HG02981 (cell line): ENCODE measurements around the gene TMEM109.

Experiments used
- ATAC-seq: cut with Tn5 transposase; IDR thresholded peaks from one replicate; pipeline ENCODE4 v1.9.1; 2021; ENCODE audit warnings: mild to moderate bottlenecking, moderate library complexity; ENCODE audit not compliant: unreplicated experiment

The TMEM109 gene

GRCh38 chr11:60924906-60925853 lies 11.2 kb downstream of the TMEM109 start:
- ATAC-seq, result no peak

DNA sequence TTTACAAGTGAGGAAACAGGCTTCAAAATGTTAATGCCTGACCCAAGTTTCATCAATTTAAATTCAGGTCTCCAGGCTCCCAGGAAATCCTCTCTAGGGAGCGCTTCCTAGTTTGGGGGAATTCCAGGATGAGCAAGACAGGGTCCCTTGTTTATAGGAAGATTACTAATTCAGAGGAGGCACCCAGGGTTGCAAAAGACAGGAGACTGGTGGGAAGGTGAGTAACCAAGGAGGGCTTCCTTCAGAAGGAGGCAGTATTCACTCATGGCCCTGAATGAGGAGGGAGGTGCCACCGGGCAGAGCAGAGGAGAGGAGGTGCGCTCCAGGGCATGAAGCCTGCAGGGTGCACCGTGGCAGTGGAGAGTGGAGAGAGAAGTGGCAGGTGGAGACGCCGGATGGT lies 11.9 kb downstream of the TMEM109 start:
- ATAC-seq, result no peak

- ATAC-seq, result no peak
Observed at GRCh38 chr11:60926500-60926899, 12.5 kb downstream of the TMEM109 start.

- no peak for ATAC-seq
Observed at GRCh38 chr11:60927061-60927592, 13.2 kb downstream of the TMEM109 start.

DNA sequence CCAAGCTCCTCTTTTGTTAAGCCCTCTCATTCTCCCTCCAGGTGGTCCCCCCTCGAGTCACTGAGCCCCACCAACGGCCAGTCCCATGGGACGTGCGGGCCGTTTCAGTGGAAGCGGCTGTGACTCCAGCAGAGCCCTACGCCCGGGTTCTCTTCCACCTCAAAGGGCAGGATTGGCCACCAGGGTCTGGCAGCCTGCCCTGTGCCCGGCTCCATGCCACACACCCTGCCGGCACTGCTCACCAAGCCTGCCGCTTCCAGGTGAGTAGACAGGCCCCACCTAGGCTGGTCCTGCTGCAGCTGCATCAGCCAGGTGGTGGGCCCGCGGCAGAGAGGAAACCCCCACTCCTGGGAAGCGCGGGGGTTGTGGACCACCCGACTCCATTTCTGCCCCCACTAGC lies 13.6 kb downstream of the TMEM109 start:
- ATAC-seq, result no peak

DNA sequence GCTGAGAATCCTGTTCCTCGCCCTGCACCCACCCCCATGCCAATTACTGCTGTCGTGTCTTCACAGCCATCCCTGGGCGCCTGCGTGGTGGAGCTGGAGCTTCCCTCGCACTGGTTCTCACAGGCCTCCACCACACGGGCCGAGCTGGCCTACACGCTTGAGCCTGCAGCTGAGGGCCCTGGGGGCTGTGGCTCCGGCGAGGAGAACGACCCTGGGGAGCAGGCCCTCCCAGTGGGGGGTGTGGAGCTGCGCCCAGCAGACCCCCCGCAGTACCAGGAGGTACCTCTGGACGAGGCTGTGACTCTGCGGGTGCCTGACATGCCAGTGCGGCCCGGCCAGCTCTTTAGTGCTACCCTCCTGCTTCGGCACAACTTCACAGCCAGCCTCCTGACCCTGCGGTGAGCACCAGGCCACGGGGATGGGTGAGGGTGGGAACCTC lies 14.6 kb downstream of the TMEM109 start:
- ATAC-seq, result no peak

- no peak for ATAC-seq
Observed at GRCh38 chr11:60929764-60930163, 15.8 kb downstream of the TMEM109 start.

- ATAC-seq, result no peak
Observed at GRCh38 chr11:60930394-60930793, 16.4 kb downstream of the TMEM109 start.

DNA sequence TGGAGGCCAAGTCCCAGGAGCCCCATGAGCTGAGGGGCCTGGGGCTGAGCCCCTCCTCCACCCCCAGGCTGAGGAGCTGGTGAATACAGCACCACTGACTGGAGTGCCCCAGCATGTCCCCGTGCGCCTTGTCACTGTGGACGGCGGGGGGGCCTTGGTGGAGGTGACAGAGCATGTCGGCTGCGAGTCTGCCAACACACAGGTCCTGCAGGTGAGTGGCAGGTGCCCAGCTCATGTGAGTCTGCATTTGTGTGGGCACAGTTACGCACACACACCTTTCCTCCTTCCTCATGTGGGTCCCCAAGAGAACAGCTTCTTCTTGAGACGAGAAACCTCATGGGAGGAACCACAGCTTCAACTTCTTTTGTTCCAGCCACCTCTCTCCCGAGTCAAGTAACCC lies 18.0 kb downstream of the TMEM109 start:
- ATAC-seq, result no peak

DNA sequence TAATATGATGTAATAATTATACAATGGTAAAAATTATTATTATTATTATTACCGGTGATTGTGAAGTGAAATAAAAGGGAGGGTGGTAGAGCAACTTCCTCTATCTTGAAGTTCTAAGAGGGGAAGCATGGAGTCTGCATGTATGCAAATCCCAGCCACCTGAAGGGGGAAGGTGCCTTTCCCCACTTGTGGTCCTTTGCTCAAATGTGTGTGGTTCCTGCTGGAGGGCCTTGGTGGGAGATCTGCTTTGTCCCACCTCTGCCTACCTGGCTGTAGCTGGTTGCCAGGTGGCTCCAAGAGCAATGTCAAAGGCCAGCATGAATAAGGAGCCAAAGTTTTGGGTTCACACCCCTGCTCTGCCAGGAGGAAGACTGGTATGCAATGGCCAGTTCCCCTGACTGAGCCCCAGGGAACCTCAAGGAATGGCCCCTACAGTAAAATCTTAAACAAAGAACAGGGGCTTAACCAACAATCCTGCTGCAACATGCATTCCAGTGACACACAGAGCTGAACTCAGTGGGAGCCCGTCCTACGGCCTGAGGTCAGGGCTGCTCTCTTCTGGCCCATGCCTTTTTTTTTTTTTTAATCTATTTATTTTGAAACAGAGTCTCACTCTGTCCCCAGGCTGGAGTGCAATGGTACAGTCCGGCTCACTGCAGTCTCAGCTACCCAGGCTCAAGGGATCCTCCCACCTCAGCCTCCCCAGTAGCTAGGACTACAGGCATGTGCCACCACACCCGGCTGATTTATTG lies 18.8 kb downstream of the TMEM109 start:
- no peak for ATAC-seq

DNA sequence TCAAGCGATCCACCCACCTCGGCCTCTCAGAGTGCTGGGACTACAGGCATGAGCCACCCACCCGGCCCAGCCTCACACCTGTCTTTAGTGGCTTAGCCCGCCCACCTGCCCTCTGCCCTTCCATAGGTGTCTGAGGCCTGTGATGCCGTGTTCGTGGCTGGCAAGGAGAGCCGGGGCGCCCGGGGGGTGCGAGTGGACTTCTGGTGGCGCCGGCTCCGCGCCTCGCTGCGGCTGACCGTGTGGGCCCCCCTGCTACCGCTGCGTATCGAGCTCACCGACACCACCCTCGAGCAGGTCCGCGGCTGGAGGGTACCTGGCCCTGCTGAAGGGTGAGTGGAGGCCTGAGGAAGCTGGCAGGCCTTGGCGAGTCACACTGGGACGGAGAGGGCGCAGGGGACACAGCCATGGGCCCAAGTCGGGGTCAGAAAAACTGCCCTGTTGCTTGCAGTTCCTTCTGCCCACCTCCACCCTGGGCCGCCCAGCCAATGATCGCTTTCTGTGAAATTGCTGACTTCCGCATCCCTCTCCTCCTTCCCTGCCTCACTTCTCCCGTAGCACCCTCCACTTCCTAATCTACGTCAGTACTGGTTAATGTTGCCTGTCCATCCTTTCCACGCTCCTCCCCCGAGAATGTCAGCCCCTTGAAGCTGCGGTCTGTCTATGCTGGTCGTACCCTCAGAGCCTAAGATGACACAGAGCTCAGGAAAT lies 19.6 kb downstream of the TMEM109 start:
- ATAC-seq, result no peak

GRCh38 chr11:60934124-60934789 lies 20.3 kb downstream of the TMEM109 start:
- no peak for ATAC-seq

DNA sequence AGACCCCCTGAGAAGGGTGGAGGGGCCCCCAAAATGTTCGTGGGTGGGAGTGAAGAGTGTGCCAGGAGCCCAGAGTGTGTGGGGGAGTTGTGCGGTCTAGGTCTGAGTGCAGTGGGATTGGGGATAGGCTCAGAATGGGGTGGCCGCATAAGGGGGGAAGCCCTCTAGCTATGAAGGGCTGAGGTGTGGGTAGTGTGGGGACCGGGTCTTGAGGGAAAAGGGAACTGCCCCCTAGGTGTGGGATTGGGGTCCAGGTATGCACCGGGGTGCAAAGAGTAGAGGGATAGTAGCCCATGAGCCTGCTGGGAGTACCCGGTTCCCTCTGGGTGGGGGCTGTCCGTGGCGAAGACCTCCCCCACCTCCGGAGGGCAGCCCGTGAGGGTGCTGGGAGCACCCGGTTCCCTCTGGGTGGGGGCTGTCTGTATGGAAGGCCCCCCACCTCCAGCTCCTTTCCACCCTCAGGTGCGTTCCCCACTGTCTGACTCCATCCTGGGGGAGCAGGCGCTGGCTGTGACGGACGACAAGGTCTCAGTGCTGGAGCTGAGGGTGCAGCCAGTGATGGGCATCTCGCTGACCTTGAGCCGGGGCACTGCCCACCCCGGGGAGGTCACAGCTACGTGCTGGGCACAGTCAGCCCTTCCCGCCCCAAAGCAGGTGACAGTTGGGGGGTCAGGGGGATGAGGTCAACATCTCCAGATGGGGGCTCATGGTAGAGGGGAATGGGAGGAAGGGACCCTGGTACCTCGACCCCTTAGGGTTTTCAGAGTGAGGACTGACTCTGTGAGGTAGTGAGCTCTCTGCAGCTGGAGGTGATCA lies 21.0 kb downstream of the TMEM109 start:
- no peak for ATAC-seq

GRCh38 chr11:60935676-60936442 lies 21.9 kb downstream of the TMEM109 start:
- no peak for ATAC-seq

DNA sequence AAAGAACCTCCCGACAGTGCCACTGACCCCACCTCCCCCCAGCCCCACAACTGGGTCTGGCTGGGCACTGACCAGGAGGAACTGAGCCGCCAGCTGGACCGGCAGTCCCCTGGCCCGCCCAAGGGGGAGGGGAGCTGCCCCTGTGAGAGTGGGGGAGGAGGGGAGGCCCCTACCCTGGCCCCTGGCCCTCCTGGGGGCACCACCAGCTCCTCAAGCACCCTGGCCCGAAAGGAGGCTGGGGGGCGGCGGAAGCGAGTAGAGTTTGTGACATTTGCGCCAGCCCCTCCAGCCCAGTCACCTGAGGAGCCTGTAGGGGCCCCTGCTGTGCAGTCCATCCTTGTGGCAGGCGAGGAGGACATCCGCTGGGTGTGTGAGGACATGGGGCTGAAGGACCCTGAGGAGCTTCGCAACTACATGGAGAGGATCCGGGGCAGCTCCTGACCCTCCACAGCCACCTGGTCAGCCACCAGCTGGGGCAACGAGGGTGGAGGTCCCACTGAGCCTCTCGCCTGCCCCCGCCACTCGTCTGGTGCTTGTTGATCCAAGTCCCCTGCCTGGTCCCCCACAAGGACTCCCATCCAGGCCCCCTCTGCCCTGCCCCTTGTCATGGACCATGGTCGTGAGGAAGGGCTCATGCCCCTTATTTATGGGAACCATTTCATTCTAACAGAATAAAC lies 22.6 kb downstream of the TMEM109 start:
- no peak for ATAC-seq

DNA sequence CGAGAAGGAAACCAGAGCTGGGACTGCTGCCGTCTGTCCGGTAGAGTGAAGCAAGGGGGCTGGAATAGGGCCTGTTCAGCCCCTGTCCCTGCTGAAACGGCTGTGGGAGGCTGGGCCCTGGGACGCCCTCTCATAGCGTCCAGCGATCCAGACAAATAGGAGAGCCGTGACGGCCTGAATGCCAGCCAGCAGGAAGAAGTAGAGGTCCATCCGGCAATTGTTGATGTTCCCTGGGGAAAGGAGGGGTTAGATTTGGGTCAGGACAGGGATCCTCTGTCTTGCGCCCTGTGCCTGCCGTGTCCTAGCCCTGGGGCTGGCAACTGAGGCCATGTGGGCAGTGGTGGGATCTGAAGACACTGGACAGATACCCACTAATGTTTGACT lies 23.2 kb downstream of the TMEM109 start:
- no peak for ATAC-seq

GRCh38 chr11:60937811-60938210 lies 23.9 kb downstream of the TMEM109 start:
- no peak for ATAC-seq

DNA sequence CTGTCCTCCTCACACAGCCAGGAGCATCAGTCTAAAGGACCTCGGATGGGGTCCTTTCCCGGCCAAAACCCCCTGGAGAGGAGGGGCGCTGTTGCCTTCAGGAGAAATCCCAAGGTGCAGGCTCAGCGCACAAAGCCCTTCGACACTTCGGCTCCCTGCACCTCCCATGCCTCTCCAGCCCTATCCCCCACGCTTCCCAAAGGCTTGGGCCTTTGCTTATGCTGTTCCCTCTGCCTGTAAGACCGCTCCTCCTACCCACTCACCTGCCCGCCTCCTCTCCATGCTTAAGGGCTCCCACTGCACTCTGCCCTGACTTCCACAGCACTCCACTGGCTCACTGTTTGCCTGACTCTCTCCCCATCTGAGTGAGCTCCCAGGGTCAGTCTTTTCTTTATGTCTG lies 24.5 kb downstream of the TMEM109 start:
- no peak for ATAC-seq
